Measurements from ENCODE around the gene ELK1.

The ELK1 gene

DNA sequence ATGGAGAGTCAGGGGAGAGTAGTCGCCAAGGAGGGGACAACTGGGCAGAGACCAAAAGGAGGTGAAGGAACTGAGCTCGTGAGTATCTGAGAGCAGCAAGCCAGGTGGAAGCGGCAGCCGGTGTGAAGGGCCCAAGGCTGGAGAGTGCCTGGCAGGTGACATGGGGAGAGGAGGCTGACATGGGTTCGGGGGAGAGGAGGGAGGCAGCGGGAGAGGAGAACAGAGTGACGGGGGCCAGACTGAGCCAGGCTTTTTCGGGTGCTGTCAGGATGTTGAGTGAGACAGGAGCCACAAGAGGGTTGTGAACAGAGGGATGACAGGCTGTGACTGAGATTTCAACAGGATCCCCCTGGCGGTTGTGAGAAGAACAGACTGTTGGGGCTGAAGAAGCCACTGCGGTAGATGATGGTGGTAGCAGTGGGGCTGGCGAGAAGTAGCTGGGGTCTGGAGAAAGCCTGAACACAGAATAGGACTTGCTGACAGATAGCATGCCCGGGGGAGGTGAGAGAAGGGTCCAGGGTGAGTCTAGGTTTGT lies 5.7 kb downstream of the ELK1 start:
- DNase-seq = no peak

DNA sequence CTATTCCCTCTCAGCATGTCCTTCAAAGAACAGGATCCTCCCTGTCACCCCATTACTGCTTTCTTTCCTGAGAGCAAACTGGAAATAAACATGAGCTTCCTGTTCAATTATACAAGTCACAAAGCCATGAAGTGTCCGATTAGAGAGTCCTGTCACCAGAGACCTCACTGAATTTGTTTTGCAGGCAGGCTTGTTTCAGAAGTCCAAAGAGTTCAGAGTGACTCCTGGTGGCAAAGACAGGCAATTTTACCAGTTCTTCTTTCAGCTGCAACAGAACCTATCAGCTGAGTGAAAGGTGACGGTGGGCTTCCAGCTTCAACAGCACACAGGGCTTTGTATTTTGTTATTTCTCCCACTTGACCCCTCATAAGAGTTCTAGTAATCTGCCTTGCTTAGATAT lies 6.4 kb downstream of the ELK1 start:
- no peak for DNase-seq

DNA sequence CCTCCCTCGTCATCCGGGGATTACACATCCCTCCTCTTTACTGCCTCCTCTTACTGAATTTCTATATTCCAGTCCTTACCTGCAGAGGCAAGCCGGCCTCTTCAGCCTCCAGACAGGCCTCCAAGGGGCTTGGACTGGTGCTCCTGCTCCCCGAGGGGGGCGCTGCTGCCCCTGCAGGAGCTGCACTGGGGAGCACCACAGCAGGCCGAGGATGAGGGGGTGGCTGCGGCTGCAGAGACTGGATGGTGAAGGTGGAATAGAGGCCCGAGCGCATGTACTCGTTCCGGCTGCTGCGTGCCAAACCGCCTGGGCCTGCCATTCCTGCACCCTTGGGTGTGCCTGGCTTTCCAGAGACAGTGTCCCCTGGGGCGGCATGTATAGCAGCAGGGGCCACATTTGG lies 11.5 kb downstream of the ELK1 start:
- no peak for DNase-seq

- peak; percentile 44 for DNase-seq
Measured at GRCh38 chrX:47637546-47638195, 12.7 kb downstream of the ELK1 start.

GRCh38 chrX:47634871-47635575 lies 15.3 kb downstream of the ELK1 start:
- peak; percentile 26 for DNase-seq

DNA sequence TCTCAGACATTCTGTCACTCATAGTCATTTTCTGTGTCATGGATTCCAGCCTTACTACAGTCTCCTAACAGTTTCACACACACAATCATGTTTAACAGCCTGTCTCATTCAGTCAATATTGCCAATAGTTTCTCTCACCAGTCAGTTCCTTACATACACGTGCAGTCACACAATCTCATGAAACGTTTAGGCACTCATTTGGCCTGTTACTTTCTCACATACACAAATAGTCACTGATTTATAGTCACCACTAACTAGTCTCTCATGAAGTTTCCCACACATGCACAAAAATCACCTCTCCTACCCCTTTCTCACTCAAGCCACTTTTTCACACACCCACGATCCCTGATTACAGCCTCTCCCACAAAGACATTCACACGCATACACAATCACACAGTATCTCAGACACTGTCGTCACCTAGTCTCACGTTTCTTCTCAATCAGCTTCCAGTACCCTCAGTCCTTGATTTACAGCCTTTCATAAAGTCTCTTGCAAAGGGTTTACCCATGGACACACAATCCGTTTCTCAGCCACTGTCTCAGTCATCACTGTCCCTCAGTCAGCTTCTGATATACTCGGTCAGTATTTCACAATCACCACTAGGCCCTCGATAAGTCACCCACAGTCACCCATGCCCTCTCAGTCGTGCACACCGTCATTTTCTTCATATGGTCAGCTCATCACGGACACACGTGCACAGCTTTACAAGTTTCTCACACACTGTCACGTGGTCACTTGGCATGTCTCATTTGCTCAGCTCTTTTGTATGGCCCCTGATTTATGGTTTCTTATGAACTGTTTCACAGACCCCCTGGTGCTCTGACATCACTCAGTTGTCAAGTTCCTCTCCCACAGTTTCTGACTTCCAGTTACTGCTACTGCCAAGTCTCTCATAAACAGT lies 16.4 kb downstream of the ELK1 start:
- DNase-seq = no peak

- DNase-seq = no peak
Measured at GRCh38 chrX:47632666-47633065, 17.7 kb downstream of the ELK1 start.

DNA sequence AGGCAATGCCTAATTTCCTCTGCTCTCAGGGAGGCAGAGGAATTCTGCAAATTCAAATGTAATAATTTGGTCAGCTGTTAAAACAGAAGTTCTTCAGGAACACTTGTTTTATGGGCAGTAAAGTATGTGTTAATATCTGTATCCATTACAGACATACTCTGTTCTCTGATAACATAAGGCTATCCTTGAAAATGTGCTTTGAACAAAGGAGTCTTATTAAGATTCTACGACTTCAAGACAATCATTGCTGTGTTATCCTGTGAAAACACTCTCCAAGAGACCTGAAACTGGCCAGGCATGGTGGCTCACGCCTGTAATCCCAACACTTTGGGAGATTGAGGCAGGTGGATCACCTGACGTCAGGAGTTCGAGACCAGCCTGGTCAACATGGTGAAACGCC lies 18.7 kb downstream of the ELK1 start:
- no peak for DNase-seq

- DNase-seq = no peak
Measured at GRCh38 chrX:47629419-47630200, 20.8 kb downstream of the ELK1 start, which contains the start of gene CFP. Gene CFP, minus strand, starts transcription at chrX:47629930. Its CDS starts 86 bp downstream, at chrX:47629844.

GRCh38 chrX:47628982-47629381 lies 21.4 kb downstream of the ELK1 start:
- DNase-seq = no peak

DNA sequence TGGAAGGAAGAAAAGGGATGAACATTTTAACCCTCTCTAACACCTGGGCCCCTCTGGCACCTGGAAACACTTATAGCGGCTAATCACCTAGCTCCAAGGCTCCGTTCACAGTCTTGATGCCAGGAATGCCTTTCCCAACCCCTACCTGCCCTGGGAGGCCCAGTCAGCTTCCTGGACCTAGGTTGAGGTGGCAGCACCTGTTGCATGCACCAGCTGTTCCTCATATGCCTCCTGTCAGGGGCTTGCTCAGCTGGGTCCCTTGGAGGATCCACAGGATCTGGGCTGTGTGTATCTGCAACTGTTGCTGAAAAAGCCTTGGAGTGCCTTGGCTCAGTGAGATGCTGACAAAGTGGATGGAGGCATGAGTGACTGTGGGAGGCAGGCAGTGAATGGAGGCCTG lies 25.0 kb downstream of the ELK1 start:
- DNase-seq = no peak

DNA sequence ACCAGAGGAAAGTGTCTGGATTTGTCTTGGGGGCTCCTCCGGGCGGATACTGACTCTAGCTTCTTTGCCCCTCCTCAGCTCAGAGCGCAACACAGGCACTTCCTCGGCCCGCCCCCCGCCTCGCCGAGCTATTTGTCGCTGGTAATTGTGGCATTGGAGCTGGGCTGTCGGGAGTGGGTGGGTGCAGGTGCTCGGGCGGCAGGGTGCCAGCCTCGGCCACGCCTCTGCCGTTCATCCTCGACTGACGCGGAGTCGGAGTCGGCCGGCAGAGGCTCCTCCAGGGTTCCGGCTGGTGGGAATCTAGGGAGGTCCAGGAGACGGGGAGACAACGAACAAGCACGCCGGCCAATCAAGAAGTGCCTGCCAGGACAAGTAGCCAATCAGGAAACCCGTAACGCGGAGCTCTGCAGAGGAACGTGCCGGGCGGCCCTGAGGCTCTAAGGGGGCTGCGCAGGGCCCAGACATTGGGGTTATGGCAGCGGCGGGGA lies 26.8 kb downstream of the ELK1 start:
- DNase-seq = peak; percentile 27

DNA sequence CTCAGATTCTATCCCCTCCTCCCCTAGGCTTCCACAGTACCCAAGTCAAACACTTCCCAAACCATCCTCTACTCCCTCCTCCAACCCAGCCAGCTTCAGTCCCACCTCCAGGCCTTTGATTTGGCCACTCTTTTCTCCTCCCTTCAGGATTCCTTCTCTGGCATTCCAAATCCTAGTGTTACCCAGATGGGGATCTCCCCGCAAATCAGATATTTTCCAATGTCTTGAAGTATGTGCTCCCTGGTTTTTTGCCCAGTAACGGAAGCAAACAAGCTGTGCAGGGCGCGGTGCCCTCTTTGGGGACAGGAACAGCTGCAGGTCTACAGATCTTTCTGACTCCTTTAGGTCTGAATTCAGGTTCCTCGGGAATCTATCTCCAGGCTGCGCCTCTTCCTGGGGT lies 28.5 kb downstream of the ELK1 start:
- no peak for DNase-seq

- DNase-seq = no peak
Measured at GRCh38 chrX:47620303-47620685, 30.1 kb downstream of the ELK1 start.

DNA sequence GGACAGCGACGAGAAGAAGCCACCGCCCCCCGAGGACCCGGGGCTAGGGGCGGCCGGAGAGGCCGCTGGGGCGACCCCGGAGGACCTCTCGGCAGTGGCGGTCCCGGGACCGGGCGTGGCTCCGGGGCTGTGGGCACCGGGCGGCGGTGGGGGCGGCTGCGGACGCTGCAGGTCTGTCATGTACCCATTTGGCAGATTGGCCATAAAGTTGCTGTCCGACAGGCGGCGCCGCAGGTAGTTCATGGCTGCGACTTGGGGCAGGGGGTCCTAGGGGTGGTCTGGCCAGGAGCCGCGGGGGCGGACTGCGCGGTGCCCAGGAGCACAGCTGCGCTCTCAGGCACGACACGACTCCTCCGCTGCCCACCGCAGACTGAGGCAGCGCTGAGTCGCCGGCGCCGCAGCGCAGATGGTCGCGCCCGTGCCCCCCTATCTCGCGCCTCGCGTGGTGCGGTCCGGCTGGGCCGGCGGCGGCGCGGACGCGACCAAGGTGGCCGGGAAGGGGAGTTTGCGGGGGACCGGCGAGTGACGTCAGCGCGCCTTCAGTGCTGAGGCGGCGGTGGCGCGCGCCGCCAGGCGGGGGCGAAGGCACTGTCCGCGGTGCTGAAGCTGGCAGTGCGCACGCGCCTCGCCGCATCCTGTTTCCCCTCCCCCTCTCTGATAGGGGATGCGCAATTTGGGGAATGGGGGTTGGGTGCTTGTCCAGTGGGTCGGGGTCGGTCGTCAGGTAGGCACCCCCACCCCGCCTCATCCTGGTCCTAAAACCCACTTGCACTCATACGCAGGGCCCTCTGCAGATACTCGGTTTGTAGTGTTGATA lies 30.7 kb downstream of the ELK1 start, which contains the start of gene SYN1:
Gene SYN1, minus strand, starts transcription at position 372 of the 817 bp plus-strand sequence. Its CDS starts 129 bp downstream, at position 243.
- peak; percentile 81 for DNase-seq

DNA sequence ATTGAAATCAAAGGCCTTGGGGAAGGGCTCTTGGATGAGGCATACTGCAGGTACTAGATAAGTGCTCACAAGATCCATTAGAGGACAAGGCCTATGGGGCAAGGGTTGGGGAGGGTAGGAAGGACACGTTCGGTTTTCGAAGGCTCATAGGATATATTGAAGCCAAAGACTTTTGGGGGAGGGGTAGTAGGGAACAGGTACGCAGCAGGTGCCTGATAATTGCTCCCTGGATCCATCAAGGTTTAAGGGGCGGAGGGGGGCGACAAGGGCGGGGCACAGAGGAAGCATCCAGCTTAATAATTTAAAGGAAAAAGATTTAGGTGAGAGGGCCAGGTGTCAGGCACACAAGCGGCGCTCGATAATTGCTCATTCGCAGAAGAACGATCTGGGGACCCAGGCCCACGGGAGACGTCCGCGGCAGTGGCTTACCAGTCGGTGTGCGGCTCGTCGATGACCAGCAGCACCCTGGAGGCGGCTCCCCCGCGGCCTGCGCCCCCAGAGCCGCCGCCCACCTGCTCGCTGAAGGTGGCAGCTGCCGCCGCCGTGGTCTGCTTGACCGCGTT lies 31.4 kb downstream of the ELK1 start:
- DNase-seq = no peak

DNA sequence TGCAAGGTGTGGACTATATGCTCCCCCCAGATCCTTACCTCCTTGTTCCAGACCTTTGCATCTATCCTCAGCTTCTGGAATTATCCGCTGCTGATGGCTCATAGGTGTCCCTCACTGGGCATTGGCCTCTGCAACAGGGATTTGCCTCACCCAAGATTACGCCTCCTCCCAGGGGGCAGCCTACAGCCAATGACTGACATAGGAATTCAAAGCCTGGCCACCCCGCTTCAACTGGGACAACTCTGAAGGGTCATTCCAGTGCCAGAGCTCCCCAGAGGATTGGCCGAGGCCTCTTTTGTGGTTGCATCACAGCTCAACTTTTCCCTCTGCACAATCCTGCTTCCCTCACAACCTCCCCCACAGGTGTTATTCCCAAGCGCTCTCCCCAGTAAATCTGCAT lies 35.7 kb downstream of the ELK1 start:
- DNase-seq = no peak

DNA sequence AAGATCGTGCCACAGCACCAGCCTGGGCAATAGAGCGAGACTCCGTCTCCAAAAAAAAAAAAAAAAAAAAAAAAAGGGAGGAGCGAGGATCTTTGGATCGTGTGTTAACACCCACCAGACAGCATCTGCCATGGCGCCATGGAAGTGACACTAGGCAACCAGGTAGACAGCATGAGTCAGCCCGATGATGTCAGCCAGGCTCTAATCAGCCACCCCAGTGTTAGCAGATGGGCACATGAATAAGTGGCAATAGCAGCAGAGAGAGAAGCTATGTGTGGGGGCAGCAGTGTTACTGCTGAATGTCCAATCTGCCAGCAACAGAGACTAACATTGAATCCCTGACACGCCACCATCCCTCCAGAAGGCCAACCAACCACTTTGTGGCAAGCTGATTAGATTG lies 37.3 kb downstream of the ELK1 start:
- DNase-seq = no peak

- no peak for DNase-seq
Measured at GRCh38 chrX:47612418-47612817, 37.9 kb downstream of the ELK1 start.

GRCh38 chrX:47611926-47612325 lies 38.4 kb downstream of the ELK1 start:
- DNase-seq = no peak

DNA sequence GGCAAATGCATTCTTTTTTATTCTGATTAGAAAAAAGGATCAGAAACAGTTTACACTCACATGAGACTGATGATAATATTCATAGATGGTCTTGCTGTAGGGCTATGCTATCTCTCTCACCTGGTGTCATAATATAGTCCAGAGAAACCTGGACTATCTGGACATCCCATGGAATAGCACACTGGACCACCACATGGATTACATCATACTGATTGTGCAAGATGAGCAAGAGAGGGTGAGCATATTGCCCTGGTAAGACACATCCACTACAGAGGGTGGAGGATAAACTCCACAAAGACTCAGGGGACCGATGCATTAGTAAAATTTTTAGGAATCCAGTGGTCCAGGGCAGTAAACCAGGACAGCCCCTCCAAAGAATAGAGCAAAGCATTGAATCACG lies 38.9 kb downstream of the ELK1 start:
- DNase-seq = no peak
